Adipocyte (in vitro differentiated cells): ENCODE data around the gene HTR4.
"Not testable (repeated sequence)": the region's sequence is repeated elsewhere in the genome, so short reads cannot be mapped to it uniquely, and the experiment has no call there.

Experiments used
- DNase-seq: peaks from one replicate; pipeline ENCODE4 v3.0.0-alpha.2; 2015; ENCODE audit warnings: low read depth
- H3K27me3 ChIP-seq: replicated peaks from 2 replicates; pipeline ENCODE4 v1.7.0; 2013; ENCODE audit warnings: mild to moderate bottlenecking, low read length, moderate library complexity; ENCODE audit not compliant: control insufficient read depth, insufficient read depth
- H3K36me3 ChIP-seq: 2 replicates; pipeline ENCODE4 v1.7.0; 2013; ENCODE audit warnings: low read length, mild to moderate bottlenecking, moderate library complexity; ENCODE audit not compliant: control insufficient read depth, insufficient read depth, severe bottlenecking
- H3K4me1 ChIP-seq: 2 replicates; pipeline ENCODE4 v1.7.0; 2013; ENCODE audit warnings: mild to moderate bottlenecking, low read length, moderate library complexity; ENCODE audit not compliant: control insufficient read depth, insufficient read depth
- H3K4me3 ChIP-seq: 2 replicates; pipeline ENCODE4 v1.7.0; 2013; ENCODE audit warnings: mild to moderate bottlenecking, low read length, moderate library complexity
- H3K9ac ChIP-seq: 2 replicates; pipeline ENCODE4 v1.7.0; 2013; ENCODE audit warnings: mild to moderate bottlenecking, low read length, moderate library complexity
- H3K9me3 ChIP-seq: 2 replicates; pipeline ENCODE4 v1.7.0; 2013; ENCODE audit warnings: mild to moderate bottlenecking, low read length, moderate library complexity; ENCODE audit not compliant: control insufficient read depth

HTR4 gene

GRCh38 chr5:148558892-148559291, 95.4 kb downstream of the HTR4 start:
- peaks cover 21% of the 10 kb centered on the region for H3K27me3 ChIP-seq
- no peak for DNase-seq
- no peak overlapping the region for H3K9ac ChIP-seq
- H3K9me3 ChIP-seq: no peaks in the 10 kb centered on the region
- H3K4me3 ChIP-seq: no peak overlapping the region
- no peaks in the 10 kb centered on the region for H3K36me3 ChIP-seq
- H3K4me1 ChIP-seq: no peaks in the 10 kb centered on the region

GRCh38 chr5:148556835-148557234, 97.5 kb downstream of the HTR4 start:
- no peak for DNase-seq
- no peaks in the 10 kb centered on the region for H3K9me3 ChIP-seq
- no peaks in the 10 kb centered on the region for H3K4me1 ChIP-seq
- H3K27me3 ChIP-seq: peaks cover 5% of the 10 kb centered on the region
- no peak overlapping the region for H3K9ac ChIP-seq
- no peaks in the 10 kb centered on the region for H3K36me3 ChIP-seq
- H3K4me3 ChIP-seq: no peak overlapping the region

GRCh38 chr5:148554621-148555020, 99.7 kb downstream of the HTR4 start:
- DNase-seq: no peak
- H3K36me3 ChIP-seq: no peaks in the 10 kb centered on the region
- H3K4me3 ChIP-seq: no peak overlapping the region
- H3K9ac ChIP-seq: no peak overlapping the region
- H3K9me3 ChIP-seq: no peaks in the 10 kb centered on the region
- no peaks in the 10 kb centered on the region for H3K4me1 ChIP-seq
- no peaks in the 10 kb centered on the region for H3K27me3 ChIP-seq

- peaks cover 2% of the 10 kb centered on the region for H3K9me3 ChIP-seq
- H3K9ac ChIP-seq: no peak overlapping the region
- H3K4me1 ChIP-seq: peaks cover 16% of the 10 kb centered on the region
- no peaks in the 10 kb centered on the region for H3K36me3 ChIP-seq
- H3K4me3 ChIP-seq: no peak overlapping the region
- peak; percentile 4 for DNase-seq
- no peaks in the 10 kb centered on the region for H3K27me3 ChIP-seq
Measured at GRCh38 chr5:148543727-148544126, 110.6 kb downstream of the HTR4 start.

GRCh38 chr5:148542812-148543211, 111.5 kb downstream of the HTR4 start:
- peaks cover 2% of the 10 kb centered on the region for H3K9me3 ChIP-seq
- H3K27me3 ChIP-seq: no peaks in the 10 kb centered on the region
- peaks cover 16% of the 10 kb centered on the region for H3K4me1 ChIP-seq
- no peaks in the 10 kb centered on the region for H3K36me3 ChIP-seq
- no peak for DNase-seq
- no peak overlapping the region for H3K9ac ChIP-seq
- no peak overlapping the region for H3K4me3 ChIP-seq

- no peak for DNase-seq
- no peak overlapping the region for H3K4me3 ChIP-seq
- no peaks in the 10 kb centered on the region for H3K27me3 ChIP-seq
- H3K9ac ChIP-seq: no peak overlapping the region
- H3K4me1 ChIP-seq: peaks cover 16% of the 10 kb centered on the region
- H3K9me3 ChIP-seq: peaks cover 2% of the 10 kb centered on the region
- H3K36me3 ChIP-seq: no peaks in the 10 kb centered on the region
Measured at GRCh38 chr5:148541054-148541835, 113.1 kb downstream of the HTR4 start.

- Histone ChIP-seq H3K9ac (no peak overlapping the region), H3K27me3 (no peaks in the 10 kb centered on the region), H3K4me1 (peaks cover 16% of the 10 kb centered on the region), H3K4me3 (no peak overlapping the region), H3K9me3 (peaks cover 8% of the 10 kb centered on the region), H3K36me3 (no peaks in the 10 kb centered on the region)
- no peak for DNase-seq
Measured at GRCh38 chr5:148540647-148541046, 113.7 kb downstream of the HTR4 start.

- H3K9ac ChIP-seq: no peak overlapping the region
- H3K4me1 ChIP-seq: peaks cover 16% of the 10 kb centered on the region
- H3K36me3 ChIP-seq: no peaks in the 10 kb centered on the region
- no peaks in the 10 kb centered on the region for H3K27me3 ChIP-seq
- no peak overlapping the region for H3K4me3 ChIP-seq
- peaks cover 14% of the 10 kb centered on the region for H3K9me3 ChIP-seq
- no peak for DNase-seq
Measured at GRCh38 chr5:148539851-148540250, 114.5 kb downstream of the HTR4 start.

- Histone ChIP-seq H3K27me3 (no peaks in the 10 kb centered on the region), H3K4me1 (no peaks in the 10 kb centered on the region), H3K9me3 (peaks cover 28% of the 10 kb centered on the region), H3K4me3 (no peak overlapping the region), H3K9ac (no peak overlapping the region), H3K36me3 (no peaks in the 10 kb centered on the region)
- no peak for DNase-seq
Measured at GRCh38 chr5:148535190-148535589, 119.1 kb downstream of the HTR4 start.

GRCh38 chr5:148532969-148533670, 121.2 kb downstream of the HTR4 start:
- H3K27me3 ChIP-seq: no peaks in the 10 kb centered on the region
- H3K9ac ChIP-seq: no peak overlapping the region
- no peak for DNase-seq
- H3K36me3 ChIP-seq: no peaks in the 10 kb centered on the region
- H3K4me1 ChIP-seq: no peaks in the 10 kb centered on the region
- H3K9me3 ChIP-seq: peaks cover 39% of the 10 kb centered on the region
- no peak overlapping the region for H3K4me3 ChIP-seq

GRCh38 chr5:148529450-148529849, 124.9 kb downstream of the HTR4 start:
- not testable (repeated sequence) for H3K27me3 ChIP-seq, H3K4me1 ChIP-seq, H3K4me3 ChIP-seq, H3K9ac ChIP-seq, H3K36me3 ChIP-seq, DNase-seq
- H3K9me3 ChIP-seq: peaks cover 27% of the 10 kb centered on the region
